Adrenal gland (tissue), 5 donors: ENCODE data around the gene HK2.

ENCODE experiments used
- POLR2A ChIP-seq, 2 donors: fragments of 450-650 bp; IDR thresholded peaks; one replicate each; pipeline ENCODE4 v1.6.1; 2017; ENCODE audit warnings: antibody characterized with exemption in 2 of 2, mild to moderate bottlenecking in 2 of 2, moderate library complexity in 1 of 2
- TF ChIP-seq, protein P1 (sequence below), 6 experiments: fragments of 450-650 bp in 4 of 6; fragments of 200-600 bp in 2 of 6; sonication (generic) in 1 of 6; IDR thresholded peaks; 1 replicate in 5 of 6; 2 replicates in 1 of 6; pipeline versions ENCODE4 v1.5.1 to v1.8.0; 2016 to 2021; ENCODE audit warnings: antibody characterized with exemption in 6 of 6, mild to moderate bottlenecking in 2 of 6, moderate library complexity in 1 of 6
- donor health status: DM: no; HTN: no; CAD: no.

DNA sequence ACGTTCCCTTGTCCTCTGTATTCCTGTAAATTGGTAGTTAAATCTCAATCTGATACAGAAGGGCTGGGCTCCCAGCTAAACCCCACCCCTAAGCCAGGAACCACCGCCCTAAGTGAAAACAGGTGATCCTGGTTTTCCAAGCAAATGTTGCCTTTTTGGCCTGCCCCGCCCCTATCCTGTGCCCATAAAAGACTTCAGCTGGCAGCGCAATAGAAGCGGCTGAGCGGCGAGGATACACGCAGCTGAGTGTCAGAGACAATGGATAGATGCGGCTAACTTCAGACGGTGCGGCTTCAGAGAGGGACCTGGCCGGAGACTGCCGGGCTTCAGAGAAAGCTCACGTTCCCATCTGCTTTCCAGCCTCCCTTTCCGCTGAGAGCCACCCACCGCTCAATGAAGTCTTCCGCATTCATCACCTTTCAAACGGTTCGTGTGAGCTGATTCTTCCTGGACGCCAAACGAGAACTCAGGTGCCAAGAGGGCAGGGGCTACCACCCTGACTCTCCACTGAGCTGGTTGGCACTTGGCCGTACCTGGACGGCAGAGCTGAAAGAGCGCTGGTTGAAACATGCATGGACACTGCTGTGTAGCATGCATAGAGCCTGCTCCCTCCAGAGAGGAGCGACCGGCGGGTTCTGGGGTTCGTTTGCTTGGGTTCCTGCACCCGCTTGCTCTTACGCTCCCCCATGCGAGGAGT is 75.0 kb downstream of the HK2 start:
- TF ChIP-seq, protein P1, sequence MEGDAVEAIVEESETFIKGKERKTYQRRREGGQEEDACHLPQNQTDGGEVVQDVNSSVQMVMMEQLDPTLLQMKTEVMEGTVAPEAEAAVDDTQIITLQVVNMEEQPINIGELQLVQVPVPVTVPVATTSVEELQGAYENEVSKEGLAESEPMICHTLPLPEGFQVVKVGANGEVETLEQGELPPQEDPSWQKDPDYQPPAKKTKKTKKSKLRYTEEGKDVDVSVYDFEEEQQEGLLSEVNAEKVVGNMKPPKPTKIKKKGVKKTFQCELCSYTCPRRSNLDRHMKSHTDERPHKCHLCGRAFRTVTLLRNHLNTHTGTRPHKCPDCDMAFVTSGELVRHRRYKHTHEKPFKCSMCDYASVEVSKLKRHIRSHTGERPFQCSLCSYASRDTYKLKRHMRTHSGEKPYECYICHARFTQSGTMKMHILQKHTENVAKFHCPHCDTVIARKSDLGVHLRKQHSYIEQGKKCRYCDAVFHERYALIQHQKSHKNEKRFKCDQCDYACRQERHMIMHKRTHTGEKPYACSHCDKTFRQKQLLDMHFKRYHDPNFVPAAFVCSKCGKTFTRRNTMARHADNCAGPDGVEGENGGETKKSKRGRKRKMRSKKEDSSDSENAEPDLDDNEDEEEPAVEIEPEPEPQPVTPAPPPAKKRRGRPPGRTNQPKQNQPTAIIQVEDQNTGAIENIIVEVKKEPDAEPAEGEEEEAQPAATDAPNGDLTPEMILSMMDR (IDR thresholded peaks at IDR 0.05), result no peak
- no peak for TF ChIP-seq POLR2A (IDR thresholded peaks at IDR 0.05)
